SJSA1 (cell line): ENCODE results near the gene RNF4. TPM values are rescaled to one million over a fixed set of nuclear protein-coding genes. Genes with fewer than 3 reads are reported as not detected.
"Not testable (repeated sequence)": the region's sequence is repeated elsewhere in the genome, so short reads cannot be mapped to it uniquely, and the experiment has no call there.

ENCODE experiments used
- DNase-seq, 2 experiments: peaks; one replicate each; pipeline ENCODE4 v3.0.0-alpha.2; 2015 to 2020; ENCODE audit warnings: low spot score in 2 of 2, low read depth in 1 of 2
- H3K27ac ChIP-seq: fragments of 250-450 bp; sonication (Bioruptor Pico); 2 replicates; pipeline ENCODE4 v1.5.1; 2020; ENCODE audit warnings: mild to moderate bottlenecking, moderate library complexity
- H3K27me3 ChIP-seq: fragments of 250-450 bp; sonication (Bioruptor Pico); replicated peaks from 2 replicates; pipeline ENCODE4 v1.5.1; 2020; ENCODE audit warnings: mild to moderate bottlenecking, moderate library complexity
- H3K36me3 ChIP-seq: fragments of 250-450 bp; sonication (Bioruptor Pico); 2 replicates; pipeline ENCODE4 v1.5.1; 2020; ENCODE audit warnings: mild to moderate bottlenecking
- H3K4me1 ChIP-seq: fragments of 250-450 bp; sonication (Bioruptor Pico); replicated peaks from 2 replicates; pipeline ENCODE4 v1.6.1; 2021; ENCODE audit warnings: mild to moderate bottlenecking
- H3K4me3 ChIP-seq: fragments of 250-450 bp; sonication (Bioruptor Pico); 2 replicates; pipeline ENCODE4 v1.5.1; 2020; ENCODE audit warnings: mild to moderate bottlenecking
- H3K9me3 ChIP-seq: fragments of 250-450 bp; sonication (Bioruptor Pico); replicated peaks from 2 replicates; pipeline ENCODE4 v1.5.1; 2020; ENCODE audit warnings: mild to moderate bottlenecking
- total RNA-seq: library from RNA; depleted of rRNA; stranded (reverse); fragments of >200 nt; shearing (Covaris generic); gene quantifications from 2 replicates; pipeline ENCODE4 v1.2.3, GENCODE V29; 2014

The RNF4 gene
- total RNA-seq, 1 experiment from 2014 or later: 34.1 TPM

DNA sequence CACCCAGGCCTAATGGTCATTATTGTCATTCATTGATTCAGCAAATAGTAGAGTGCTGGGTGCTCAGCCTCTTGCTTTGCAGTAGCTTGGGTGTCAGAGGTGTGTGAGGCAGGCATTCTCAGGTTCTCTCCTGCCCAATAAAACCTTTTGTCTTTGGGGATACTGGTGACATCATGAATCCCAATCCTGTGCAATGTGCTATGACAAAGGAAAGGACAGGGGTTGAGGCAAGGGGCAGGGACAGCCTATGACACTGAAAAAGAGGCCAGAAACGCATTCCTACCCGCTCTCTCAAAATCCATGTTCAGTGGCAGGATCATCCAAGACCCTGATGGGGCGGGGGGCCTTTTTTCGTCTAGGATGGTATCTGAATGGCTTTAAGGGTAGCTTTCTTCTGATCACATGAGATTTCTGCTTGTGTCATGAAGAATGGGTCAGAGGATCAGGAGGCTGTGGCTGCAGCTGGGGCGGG, 66.0 kb downstream of the RNF4 start:
- Histone ChIP-seq H3K4me3 (peak overlapping the region; percentile 62; the same call in 1 of the 2 replicates), H3K27ac (no peak overlapping the region), H3K27me3 (no peaks in the 10 kb centered on the region), H3K4me1 (peaks cover 8% of the 10 kb centered on the region), H3K36me3 (peaks cover 7% of the 10 kb centered on the region; the same call in 1 of the 2 replicates), H3K9me3 (no peaks in the 10 kb centered on the region)
- no peak for DNase-seq

DNA sequence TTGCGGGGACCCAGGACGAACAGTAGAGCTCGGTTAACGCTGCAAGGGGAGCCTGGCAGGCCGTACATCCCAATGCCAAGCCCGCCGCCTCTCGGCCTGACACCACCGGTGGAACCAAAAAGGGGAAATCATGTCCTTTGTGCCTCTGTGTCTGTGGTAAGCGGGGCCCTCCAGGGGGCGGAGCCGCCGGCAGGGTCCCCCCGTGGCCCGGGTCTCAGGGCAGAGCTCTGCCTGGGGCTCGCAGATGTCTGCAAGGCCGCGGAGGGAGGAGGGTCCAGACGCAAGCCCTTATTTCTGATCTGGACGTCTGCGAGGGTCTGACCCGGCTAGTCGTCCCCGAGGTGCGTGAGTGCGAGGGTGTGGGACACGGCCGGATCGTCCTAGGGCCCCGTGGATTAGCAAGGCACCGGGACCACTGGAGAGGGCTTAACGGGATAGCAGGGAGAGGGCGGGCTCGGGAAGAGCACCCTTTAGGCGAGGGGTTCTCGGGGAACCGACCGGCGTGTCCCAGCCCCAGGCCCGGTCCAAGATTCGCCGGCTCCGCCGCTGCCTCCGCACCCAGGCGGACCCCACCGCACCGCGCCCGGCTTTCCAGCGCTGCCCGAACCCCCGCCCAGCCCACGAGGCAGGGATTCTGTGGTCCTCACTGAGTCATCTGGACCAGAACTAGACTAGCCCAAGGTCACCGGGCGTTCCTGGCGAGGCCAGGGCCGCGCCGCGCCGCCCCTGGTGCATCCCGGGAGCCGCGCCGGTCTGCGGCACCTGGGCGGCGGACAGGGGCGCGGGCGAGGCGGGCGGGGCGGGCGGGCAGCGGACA, 66.7 kb downstream of the RNF4 start:
- Histone ChIP-seq H3K9me3 (no peaks in the 10 kb centered on the region), H3K27ac (peak overlapping the region; percentile 64), H3K27me3 (no peaks in the 10 kb centered on the region), H3K36me3 (peaks cover 7% of the 10 kb centered on the region; the same call in 1 of the 2 replicates), H3K4me3 (peak overlapping the region; percentile 62), H3K4me1 (peaks cover 8% of the 10 kb centered on the region)
- peak; percentile 35 to 36 for DNase-seq

DNA sequence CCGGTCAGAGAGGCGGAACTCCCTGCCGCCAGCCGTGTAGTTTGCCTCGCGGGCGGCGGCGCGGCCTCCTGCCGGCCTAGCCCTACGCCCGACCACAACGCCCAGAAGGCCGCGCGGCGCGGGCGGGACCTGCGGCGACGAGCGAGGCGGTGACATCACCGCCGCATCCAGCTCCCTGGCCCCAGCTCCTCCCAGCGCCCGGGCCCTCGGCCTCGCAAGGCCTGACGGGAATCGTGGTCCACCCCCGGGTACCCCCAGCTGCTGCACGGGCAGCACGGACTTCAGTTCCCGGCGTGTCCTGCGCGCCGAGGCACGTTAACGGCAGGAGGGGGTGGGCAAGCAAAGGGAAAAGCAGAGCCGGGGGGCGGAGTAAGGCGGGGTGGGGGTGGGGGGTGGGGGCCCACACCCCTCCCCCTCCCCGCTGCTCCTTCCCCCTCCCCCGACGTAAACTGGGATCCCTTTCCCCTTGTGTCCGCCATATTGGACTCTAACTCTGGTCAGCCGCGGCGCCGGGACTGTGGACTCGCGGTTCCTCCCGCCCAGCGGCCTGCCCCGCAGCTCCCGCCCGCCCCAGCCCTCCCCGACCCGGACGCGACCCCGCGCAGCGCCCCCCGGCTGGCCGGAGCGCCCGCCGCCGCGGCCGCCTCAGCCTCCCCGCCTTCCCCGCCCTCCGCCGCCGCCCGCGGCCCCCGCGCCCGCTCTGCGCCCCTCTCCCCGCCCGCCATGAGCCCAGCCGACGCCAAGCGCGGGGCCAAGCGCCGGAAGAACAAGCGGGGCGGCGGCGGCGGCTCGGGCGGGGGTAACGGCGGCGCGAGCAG, 67.5 kb downstream of the RNF4 start, which contains the start of gene FAM193A:
TSS of gene FAM193A (plus strand) at position 455 of the 818 bp plus-strand sequence. CDS start at position 724, 269 bp downstream.
- Histone ChIP-seq H3K36me3 (peaks cover 7% of the 10 kb centered on the region; the same call in 1 of the 2 replicates), H3K4me1 (peaks cover 8% of the 10 kb centered on the region), H3K27ac (peak within 1 kb of the TSS; percentile 64), H3K9me3 (no peaks in the 10 kb centered on the region), H3K4me3 (peak within 1 kb of the TSS; percentile 91), H3K27me3 (no peaks in the 10 kb centered on the region)
- DNase-seq: peak; percentile 90 to 98

DNA sequence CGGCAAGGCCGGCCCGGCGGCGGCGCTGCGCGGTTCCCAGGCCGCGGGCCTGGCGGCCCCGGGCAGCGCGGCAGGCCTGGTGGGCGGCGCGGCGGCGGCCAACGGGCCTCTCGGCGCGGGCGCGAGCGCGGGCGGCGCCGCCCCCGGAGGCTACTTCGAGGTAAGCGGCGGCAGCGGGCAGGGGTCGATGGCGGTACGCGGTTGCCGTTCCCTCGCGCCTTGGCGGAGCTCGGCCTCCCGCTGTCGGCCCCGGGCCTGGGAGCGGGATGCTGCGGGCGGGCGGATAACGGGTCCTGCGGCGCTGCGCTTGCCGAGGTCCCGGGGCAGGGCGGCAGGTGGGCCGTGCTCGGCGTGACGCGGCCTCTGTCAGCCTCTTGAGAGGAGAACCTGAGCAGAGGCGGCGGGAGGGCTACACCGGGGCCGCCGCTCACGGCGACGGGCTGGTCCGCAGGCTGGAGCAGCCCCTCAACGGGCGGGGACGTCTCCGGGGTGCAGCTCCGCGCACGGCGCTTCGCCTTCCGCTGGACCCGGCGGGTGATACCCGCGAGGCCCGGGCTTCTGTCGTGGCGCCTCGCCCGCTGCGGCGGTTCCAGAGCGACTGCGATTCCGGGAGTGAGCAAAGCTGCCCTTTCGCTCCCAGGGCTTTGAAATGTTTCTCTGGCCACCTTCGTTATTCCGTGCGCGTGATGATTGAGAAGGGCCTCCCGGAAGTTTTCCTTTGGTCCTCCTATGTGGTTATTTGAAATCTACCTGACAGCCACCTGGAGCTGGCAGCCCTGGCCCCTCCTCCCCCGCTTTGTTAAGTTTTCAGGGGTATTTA, 68.3 kb downstream of the RNF4 start:
- H3K4me1 ChIP-seq: peaks cover 8% of the 10 kb centered on the region
- DNase-seq: peak in 1 of 2 experiments; percentile 47
- no peak overlapping the region; the same call in none of the 2 replicates for H3K27ac ChIP-seq
- H3K9me3 ChIP-seq: no peaks in the 10 kb centered on the region
- H3K36me3 ChIP-seq: peaks cover 7% of the 10 kb centered on the region; the same call in 1 of the 2 replicates
- H3K27me3 ChIP-seq: no peaks in the 10 kb centered on the region
- peak overlapping the region; percentile 91 for H3K4me3 ChIP-seq

DNA sequence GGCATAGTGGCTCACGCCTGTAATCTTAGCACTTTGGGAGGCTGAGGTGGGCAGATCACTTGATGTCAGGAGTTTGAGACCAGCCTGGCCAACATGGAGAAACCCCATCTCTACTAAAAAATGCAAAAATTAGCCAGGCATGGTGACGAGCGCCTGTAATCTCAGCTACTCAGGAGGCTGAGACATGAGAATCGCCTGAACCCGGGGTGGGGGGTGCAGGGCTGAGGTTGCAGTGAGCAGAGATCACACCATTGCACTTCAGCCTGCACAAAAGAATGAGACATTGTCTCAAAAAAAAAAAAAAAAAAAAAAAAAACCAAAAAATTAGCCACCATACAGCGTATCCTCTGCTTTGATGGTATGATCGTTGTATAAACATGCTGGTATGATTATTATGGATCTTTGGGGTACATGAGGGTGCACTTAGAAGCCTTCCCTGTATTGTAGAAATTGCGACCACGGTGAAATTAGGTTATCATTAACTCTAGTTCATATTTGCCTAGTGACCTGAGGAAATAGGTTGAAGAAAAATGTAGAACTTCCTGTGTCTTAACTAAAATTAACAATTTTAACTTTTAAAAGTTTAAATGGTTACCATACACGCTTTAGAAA, 74.8 kb downstream of the RNF4 start:
- H3K27me3 ChIP-seq, H3K27ac ChIP-seq, DNase-seq, H3K4me3 ChIP-seq, H3K36me3 ChIP-seq, H3K9me3 ChIP-seq, H3K4me1 ChIP-seq: not testable (repeated sequence)

DNA sequence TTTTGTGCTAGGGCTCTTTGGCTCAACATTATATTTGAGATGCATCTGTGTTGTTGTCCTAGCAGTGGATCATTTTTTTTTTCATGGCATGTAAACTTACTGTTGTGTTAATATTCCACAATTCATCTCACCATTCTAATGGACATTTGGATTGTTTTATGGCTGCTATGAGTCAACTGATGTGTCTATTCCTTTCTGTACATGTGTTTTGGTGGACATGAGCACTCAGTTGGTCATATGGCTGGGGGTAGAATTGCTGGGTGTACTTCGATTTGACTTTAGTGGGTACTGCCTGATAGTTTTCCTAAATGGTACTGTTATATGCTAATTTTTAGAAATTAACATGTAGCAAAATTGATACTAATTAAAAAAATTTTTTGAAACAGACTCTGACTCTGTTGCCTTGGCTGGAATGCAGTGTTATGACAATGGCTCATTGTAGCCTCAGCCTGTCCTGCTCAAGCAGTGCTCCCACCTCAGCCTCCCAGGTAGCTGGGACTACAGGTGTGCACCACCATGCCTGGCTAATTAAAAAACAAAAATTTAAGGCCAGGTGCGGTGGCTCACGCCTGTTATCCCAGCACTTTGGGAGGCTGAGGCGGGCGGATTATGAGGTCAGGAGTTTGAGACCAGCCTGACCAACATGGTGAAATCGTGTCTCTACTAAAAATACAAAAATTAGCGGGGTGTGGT, 76.6 kb downstream of the RNF4 start:
- Histone ChIP-seq H3K27ac (no peak overlapping the region), H3K4me1 (no peaks in the 10 kb centered on the region), H3K27me3 (no peaks in the 10 kb centered on the region), H3K9me3 (no peaks in the 10 kb centered on the region), H3K36me3 (no peaks in the 10 kb centered on the region), H3K4me3 (no peak overlapping the region)
- DNase-seq: no peak

DNA sequence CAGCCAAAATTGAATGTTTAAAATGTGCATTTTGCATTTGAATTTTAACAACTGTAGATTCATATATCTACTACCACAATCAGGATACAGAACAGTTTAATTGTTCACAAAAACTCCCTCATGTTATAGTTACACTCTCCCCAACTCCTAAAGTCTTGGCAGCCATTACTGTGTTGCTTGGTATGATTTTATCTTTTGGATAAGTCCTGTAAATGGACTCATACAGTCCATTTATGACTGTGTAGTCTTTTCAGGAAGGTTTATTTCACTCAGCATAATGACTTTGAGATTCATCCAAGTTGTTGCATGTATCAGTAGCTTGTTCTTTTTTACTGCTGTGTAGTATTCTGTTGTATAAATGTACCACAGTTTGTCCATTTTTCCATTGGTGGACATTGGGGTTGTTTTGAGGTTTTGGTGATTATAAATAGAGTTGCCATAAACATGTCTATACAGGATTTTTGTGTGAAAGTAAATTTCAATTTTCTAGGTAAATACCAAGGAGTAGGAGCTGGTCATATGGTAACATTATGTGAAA, 77.4 kb downstream of the RNF4 start:
- H3K27ac ChIP-seq: no peak overlapping the region
- no peaks in the 10 kb centered on the region for H3K27me3 ChIP-seq
- no peaks in the 10 kb centered on the region for H3K4me1 ChIP-seq
- H3K4me3 ChIP-seq: no peak overlapping the region
- DNase-seq: no peak
- H3K9me3 ChIP-seq: no peaks in the 10 kb centered on the region
- no peaks in the 10 kb centered on the region for H3K36me3 ChIP-seq

DNA sequence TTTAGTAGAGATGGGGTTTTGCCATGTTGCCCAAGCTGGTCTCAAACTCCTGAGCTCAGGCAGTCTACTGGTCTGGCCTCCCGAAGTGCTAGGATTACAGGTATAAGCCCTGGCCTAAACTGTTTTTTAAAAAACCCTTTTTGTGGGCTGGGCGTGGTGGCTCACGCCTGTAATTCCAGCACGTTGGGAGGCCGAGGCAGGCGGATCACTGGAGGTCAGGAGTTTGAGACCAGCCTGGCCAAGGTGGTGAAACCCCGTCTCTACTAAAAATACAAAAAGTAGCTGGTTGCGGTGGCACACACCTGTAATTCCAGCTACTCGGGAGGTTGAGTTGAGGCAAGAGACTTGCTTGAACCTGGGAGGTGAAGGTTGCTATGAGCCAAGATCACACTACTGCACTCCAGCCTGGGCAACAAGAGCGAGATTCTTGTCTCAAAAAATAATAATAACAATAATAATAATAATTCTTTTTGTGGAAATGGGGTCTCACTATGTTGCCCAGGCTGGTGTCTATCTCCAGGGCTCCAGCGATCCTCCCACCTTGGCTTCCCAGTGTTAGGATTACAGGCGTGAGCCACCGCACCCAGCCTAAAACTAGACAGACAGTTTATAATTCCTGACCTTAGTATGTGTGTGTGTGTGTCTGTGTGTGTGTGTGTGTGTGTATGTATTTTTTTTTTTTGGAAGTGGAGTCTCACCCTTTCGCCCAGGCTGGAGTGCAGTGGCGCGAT, 78.2 kb downstream of the RNF4 start:
- H3K27me3 ChIP-seq, H3K36me3 ChIP-seq, DNase-seq, H3K4me3 ChIP-seq, H3K4me1 ChIP-seq, H3K9me3 ChIP-seq, H3K27ac ChIP-seq: not testable (repeated sequence)

DNA sequence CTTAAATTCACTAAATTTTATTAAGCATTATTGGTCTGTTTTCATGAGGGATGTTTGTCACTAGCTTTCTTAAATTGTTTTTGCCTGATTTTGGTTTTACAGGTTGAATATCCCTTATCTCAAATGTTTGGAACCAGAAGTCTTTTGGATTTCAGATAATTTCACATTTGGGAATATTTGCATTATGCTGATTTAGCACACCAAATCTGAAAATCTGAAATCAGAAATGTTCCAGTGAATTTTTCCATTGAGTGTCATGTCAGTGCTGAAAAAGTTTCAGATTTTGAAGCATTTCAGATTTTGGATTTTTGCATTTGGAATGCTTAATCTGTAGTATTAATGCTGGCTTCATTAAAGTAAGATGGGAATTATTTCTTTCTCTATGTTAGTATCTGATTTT, 82.2 kb downstream of the RNF4 start:
- no peak overlapping the region for H3K4me3 ChIP-seq
- no peaks in the 10 kb centered on the region for H3K27me3 ChIP-seq
- DNase-seq: no peak
- H3K27ac ChIP-seq: no peak overlapping the region
- no peaks in the 10 kb centered on the region for H3K9me3 ChIP-seq
- H3K4me1 ChIP-seq: no peaks in the 10 kb centered on the region
- H3K36me3 ChIP-seq: no peaks in the 10 kb centered on the region

DNA sequence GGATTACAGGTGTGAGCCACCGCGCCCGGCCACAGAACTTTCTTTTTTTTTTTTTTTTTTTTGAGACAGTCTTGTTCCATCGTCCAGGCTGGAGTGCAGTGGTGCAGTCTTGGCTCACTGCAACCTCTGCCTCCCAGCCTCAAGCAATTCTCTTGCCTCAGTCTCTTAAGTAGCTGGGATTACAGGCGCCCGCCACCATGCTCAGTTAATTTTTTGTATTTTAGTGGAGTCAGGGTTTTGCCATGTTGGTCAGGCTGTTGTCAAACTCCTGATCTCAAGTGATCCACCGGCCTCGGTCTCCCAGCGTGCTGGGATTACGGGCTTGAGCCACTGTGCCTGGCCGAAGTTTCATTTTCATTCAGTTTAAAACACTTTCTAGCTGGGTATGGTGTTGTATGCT, 83.9 kb downstream of the RNF4 start:
- DNase-seq: no peak
- H3K27me3 ChIP-seq: no peaks in the 10 kb centered on the region
- no peaks in the 10 kb centered on the region for H3K9me3 ChIP-seq
- no peaks in the 10 kb centered on the region for H3K4me1 ChIP-seq
- H3K36me3 ChIP-seq: no peaks in the 10 kb centered on the region
- H3K4me3 ChIP-seq: no peak overlapping the region
- no peak overlapping the region for H3K27ac ChIP-seq

DNA sequence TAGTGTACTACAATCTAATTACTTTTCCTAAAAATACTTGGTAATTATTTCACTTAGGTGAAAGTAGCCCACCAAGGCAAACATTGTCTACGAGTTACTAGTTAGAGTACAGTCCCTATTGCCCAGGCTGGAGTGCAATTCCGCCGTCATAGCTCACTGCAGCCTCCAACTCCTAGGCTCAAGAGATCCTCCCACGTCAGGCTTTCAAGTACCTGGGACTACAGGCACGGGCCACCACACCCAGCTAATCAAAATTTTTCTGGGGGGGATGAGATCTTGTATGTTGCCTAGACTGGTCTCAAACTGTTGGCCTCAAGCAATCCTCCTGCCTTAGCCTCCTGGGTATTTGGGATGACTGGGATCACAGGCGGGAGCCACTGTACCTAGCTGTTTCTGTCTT, 89.4 kb downstream of the RNF4 start:
- H3K27me3 ChIP-seq: no peaks in the 10 kb centered on the region
- H3K4me1 ChIP-seq: no peaks in the 10 kb centered on the region
- H3K27ac ChIP-seq: no peak overlapping the region
- no peak overlapping the region for H3K4me3 ChIP-seq
- no peak for DNase-seq
- no peaks in the 10 kb centered on the region for H3K36me3 ChIP-seq
- no peaks in the 10 kb centered on the region for H3K9me3 ChIP-seq

DNA sequence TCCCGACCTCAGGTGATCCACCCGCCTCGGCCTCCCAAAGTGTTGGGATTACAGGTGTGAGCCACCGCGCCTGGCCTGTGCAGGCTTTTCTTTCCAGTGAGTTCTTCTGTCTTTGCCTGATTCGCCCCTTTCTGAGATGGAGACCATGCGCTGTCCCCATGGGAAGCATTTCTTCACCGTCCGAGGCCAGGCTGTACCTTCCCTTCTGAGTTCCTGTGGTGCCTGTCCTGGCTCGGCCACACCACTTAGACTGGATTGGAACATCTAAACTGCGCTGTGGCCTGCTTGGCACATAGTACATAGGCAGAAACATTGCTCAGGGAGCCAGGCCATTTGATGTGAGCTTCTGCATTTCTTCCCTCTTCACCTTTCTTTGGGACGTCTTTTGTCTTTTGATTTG, 91.3 kb downstream of the RNF4 start:
- Histone ChIP-seq H3K4me3 (no peak overlapping the region), H3K27ac (no peak overlapping the region), H3K36me3 (no peaks in the 10 kb centered on the region), H3K4me1 (no peaks in the 10 kb centered on the region), H3K9me3 (no peaks in the 10 kb centered on the region), H3K27me3 (no peaks in the 10 kb centered on the region)
- no peak for DNase-seq
